ENCODE results near the gene GRB2.

GRB2 gene

DNA sequence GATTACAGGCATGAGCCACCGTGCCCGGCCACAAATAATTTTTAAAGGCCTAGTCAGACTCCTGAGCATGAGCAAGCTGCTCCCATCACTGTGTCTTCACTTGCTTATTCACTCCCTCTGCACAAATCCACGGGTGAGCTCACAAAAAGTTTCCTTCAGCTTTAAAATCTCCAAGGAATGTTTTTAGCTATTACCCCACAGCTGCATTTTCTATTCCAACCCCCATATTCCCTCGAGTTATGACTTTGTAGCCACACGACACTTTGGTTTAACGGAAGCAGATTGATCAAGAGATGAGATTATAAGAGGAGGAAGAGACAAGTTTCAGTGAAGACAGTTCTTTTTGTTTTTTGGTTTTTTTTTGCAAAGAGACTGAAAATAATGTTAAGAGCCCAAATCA lies 67.1 kb downstream of the GRB2 start:
- H3K27me3 ChIP-seq (ENCODE audit: control insufficient read depth in 3 of 3, insufficient read depth in 3 of 3, low read depth in 1 of 3, low read length in 3 of 3) = no peaks in the 10 kb centered on the region
- H3K4me1 ChIP-seq (ENCODE audit: control insufficient read depth in 2 of 2, insufficient read depth in 1 of 2, low read depth in 1 of 2, low read length in 2 of 2) = peaks cover 0 to 11% of the 10 kb centered on the region in 2 donors
- no peak overlapping the region for H3K4ac ChIP-seq (ENCODE audit: low read length)
- H3K36me3 ChIP-seq (replicated peaks in 1 of 2; ENCODE audit: control insufficient read depth in 2 of 2, insufficient read depth in 2 of 2, low read length in 2 of 2) = no peaks in the 10 kb centered on the region
- peaks cover 7% of the 10 kb centered on the region for H3K79me1 ChIP-seq (ENCODE audit: low read depth, low read length)
- H3K27ac ChIP-seq (replicated peaks; ENCODE audit: low read length) = no peak overlapping the region
- H2BK5ac ChIP-seq (ENCODE audit: low read length) = no peak overlapping the region
- H3K9ac ChIP-seq (ENCODE audit: low read depth, low read length, poor library complexity) = no peak overlapping the region
- H2AFZ ChIP-seq (ENCODE audit: low read length) = no peak overlapping the region
- no peak overlapping the region for H2AK5ac ChIP-seq (ENCODE audit: low read depth, low read length)
- no peak overlapping the region for H2BK15ac ChIP-seq (ENCODE audit: low read length)
- H4K8ac ChIP-seq (ENCODE audit: low read depth, low read length) = no peak overlapping the region
- H2BK120ac ChIP-seq (ENCODE audit: low read depth, low read length) = no peak overlapping the region
- DNase-seq (ENCODE audit: low spot score) = no peak
- no peaks in the 10 kb centered on the region for H3K9me3 ChIP-seq (replicated peaks in 1 of 2; ENCODE audit: control insufficient read depth in 2 of 2, insufficient read depth in 1 of 2, low read depth in 1 of 2, low read length in 2 of 2)
- no CpG with 5 or more reads among the region's 6 CpGs for whole genome bisulfite sequencing, 2 donors (ENCODE audit: extremely low coverage in 2 of 2, insufficient read length in 2 of 2, insufficient replicate concordance in 1 of 2)
- H3K23ac ChIP-seq (ENCODE audit: low read depth, low read length, poor library complexity) = no peak overlapping the region
- H2BK12ac ChIP-seq (ENCODE audit: low read length) = no peak overlapping the region
- H4K91ac ChIP-seq (ENCODE audit: low read depth, low read length, poor library complexity) = no peak overlapping the region
- no peak overlapping the region for H3K4me2 ChIP-seq (ENCODE audit: insufficient read depth, low read length, poor library complexity, severe bottlenecking)
- H3K14ac ChIP-seq (ENCODE audit: low read length) = no peak overlapping the region
- H3K18ac ChIP-seq (ENCODE audit: low read length) = no peak overlapping the region
- H3K4me3 ChIP-seq (ENCODE audit: low read length in 2 of 2) = no peak overlapping the region

DNA sequence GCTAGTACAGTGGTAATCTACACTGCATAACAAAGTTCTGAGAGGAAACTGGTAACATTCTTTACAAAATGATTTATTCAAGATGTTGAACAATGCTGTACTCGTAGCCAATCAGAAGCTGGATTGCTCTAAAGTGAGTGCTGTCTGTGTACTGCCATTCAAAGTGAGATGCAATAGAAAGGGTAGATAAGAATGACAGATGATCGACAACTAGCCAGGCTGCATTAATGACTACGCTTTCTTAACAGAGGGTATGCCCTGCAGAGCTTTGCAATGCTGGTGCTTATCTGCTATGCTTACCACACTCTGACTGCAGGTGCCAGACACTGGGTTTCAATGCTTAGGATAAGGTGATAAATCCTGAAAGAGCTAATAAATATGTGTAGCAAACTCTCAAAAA lies 70.2 kb downstream of the GRB2 start:
- H3K4ac ChIP-seq (ENCODE audit: low read length) = no peak overlapping the region
- H3K4me2 ChIP-seq (ENCODE audit: insufficient read depth, low read length, poor library complexity, severe bottlenecking) = no peak overlapping the region
- no peaks in the 10 kb centered on the region for H3K27me3 ChIP-seq (ENCODE audit: control insufficient read depth in 3 of 3, insufficient read depth in 3 of 3, low read depth in 1 of 3, low read length in 3 of 3)
- H3K23ac ChIP-seq (ENCODE audit: low read depth, low read length, poor library complexity) = no peak overlapping the region
- no CpG with 5 or more reads among the region's 3 CpGs for WGBS, 2 donors (ENCODE audit: extremely low coverage in 2 of 2, insufficient read length in 2 of 2, insufficient replicate concordance in 1 of 2)
- no peak overlapping the region for H2BK120ac ChIP-seq (ENCODE audit: low read depth, low read length)
- H3K9ac ChIP-seq (ENCODE audit: low read depth, low read length, poor library complexity) = no peak overlapping the region
- H4K8ac ChIP-seq (ENCODE audit: low read depth, low read length) = no peak overlapping the region
- no peak overlapping the region for H2AFZ ChIP-seq (ENCODE audit: low read length)
- no peak overlapping the region for H3K4me3 ChIP-seq (ENCODE audit: low read length in 2 of 2)
- H2BK5ac ChIP-seq (ENCODE audit: low read length) = no peak overlapping the region
- peaks cover 3% of the 10 kb centered on the region for H3K79me1 ChIP-seq (ENCODE audit: low read depth, low read length)
- H3K9me3 ChIP-seq (replicated peaks in 1 of 2; ENCODE audit: control insufficient read depth in 2 of 2, insufficient read depth in 1 of 2, low read depth in 1 of 2, low read length in 2 of 2) = no peaks in the 10 kb centered on the region
- no peak for DNase-seq (ENCODE audit: low spot score)
- H4K91ac ChIP-seq (ENCODE audit: low read depth, low read length, poor library complexity) = no peak overlapping the region
- H3K27ac ChIP-seq (replicated peaks; ENCODE audit: low read length) = no peak overlapping the region
- no peak overlapping the region for H3K18ac ChIP-seq (ENCODE audit: low read length)
- no peak overlapping the region for H2BK15ac ChIP-seq (ENCODE audit: low read length)
- no peak overlapping the region for H2AK5ac ChIP-seq (ENCODE audit: low read depth, low read length)
- H3K36me3 ChIP-seq (replicated peaks in 1 of 2; ENCODE audit: control insufficient read depth in 2 of 2, insufficient read depth in 2 of 2, low read length in 2 of 2) = peaks cover 5 to 24% of the 10 kb centered on the region in 2 donors
- H2BK12ac ChIP-seq (ENCODE audit: low read length) = no peak overlapping the region
- H3K14ac ChIP-seq (ENCODE audit: low read length) = no peak overlapping the region
- peaks cover 0 to 11% of the 10 kb centered on the region in 2 donors for H3K4me1 ChIP-seq (ENCODE audit: control insufficient read depth in 2 of 2, insufficient read depth in 1 of 2, low read depth in 1 of 2, low read length in 2 of 2)

DNA sequence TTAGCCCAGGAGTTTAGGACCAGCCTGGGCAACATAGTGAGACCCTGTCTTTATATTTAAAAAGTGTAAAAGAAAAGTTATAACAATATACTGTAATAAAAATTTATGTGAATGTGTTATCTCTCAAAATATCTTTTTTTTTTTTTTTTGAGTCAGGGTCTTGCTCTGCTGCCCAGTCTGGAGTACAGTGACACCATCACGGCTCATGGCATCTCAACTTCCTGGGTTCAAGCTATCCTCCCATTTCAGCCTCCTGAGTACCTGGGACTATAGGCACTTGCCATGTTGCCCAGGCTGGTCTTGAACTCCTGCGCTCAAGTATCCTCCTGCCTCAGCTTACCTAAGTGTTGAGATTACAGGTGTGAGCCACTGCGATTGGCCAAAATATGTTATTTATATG lies 70.8 kb downstream of the GRB2 start:
- Histone ChIP-seq H2AFZ (ENCODE audit: low read length) (no peak overlapping the region), H3K14ac (ENCODE audit: low read length) (no peak overlapping the region), H3K9me3 (replicated peaks in 1 of 2; ENCODE audit: control insufficient read depth in 2 of 2, insufficient read depth in 1 of 2, low read depth in 1 of 2, low read length in 2 of 2) (no peaks in the 10 kb centered on the region), H3K4me3 (ENCODE audit: low read length in 2 of 2) (no peak overlapping the region), H4K91ac (ENCODE audit: low read depth, low read length, poor library complexity) (no peak overlapping the region), H3K79me1 (ENCODE audit: low read depth, low read length) (peaks cover 3% of the 10 kb centered on the region), H2BK120ac (ENCODE audit: low read depth, low read length) (no peak overlapping the region), H2BK12ac (ENCODE audit: low read length) (no peak overlapping the region), H3K9ac (ENCODE audit: low read depth, low read length, poor library complexity) (no peak overlapping the region), H2BK15ac (ENCODE audit: low read length) (no peak overlapping the region), H3K18ac (ENCODE audit: low read length) (no peak overlapping the region), H3K23ac (ENCODE audit: low read depth, low read length, poor library complexity) (no peak overlapping the region), H3K4me2 (ENCODE audit: insufficient read depth, low read length, poor library complexity, severe bottlenecking) (no peak overlapping the region), H3K27me3 (ENCODE audit: control insufficient read depth in 3 of 3, insufficient read depth in 3 of 3, low read depth in 1 of 3, low read length in 3 of 3) (no peaks in the 10 kb centered on the region), H4K8ac (ENCODE audit: low read depth, low read length) (no peak overlapping the region), H2BK5ac (ENCODE audit: low read length) (no peak overlapping the region), H3K4ac (ENCODE audit: low read length) (no peak overlapping the region), H3K36me3 (replicated peaks in 1 of 2; ENCODE audit: control insufficient read depth in 2 of 2, insufficient read depth in 2 of 2, low read length in 2 of 2) (peaks cover 5 to 26% of the 10 kb centered on the region in 2 donors), H2AK5ac (ENCODE audit: low read depth, low read length) (no peak overlapping the region), H3K27ac (replicated peaks; ENCODE audit: low read length) (no peak overlapping the region), H3K4me1 (ENCODE audit: control insufficient read depth in 2 of 2, insufficient read depth in 1 of 2, low read depth in 1 of 2, low read length in 2 of 2) (peaks cover 0 to 11% of the 10 kb centered on the region in 2 donors)
- no peak for DNase-seq (ENCODE audit: low spot score)
- WGBS, 2 donors (ENCODE audit: extremely low coverage in 2 of 2, insufficient read length in 2 of 2, insufficient replicate concordance in 1 of 2) = no CpG with 5 or more reads among the region's 3 CpGs

DNA sequence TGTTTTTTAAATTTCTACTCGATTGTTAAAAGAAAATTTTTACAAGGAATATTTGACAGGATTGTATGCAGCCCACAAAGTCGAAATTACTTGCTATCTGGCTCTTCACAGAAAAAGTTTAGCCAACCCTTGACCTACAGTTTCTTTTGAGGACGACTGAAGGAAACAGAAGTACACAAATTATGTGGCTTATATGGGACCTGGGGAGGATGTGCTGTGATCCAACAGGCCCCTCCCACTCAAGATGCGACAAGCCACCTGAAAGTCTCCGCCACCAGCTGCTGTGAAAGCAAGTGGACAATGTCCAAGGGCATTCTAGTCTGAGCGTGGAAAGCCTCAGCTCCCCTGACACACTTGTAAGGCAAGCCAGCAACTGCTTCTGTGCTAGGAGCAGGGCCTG lies 73.8 kb downstream of the GRB2 start:
- H3K14ac ChIP-seq (ENCODE audit: low read length) = no peak overlapping the region
- H3K36me3 ChIP-seq (replicated peaks in 1 of 2; ENCODE audit: control insufficient read depth in 2 of 2, insufficient read depth in 2 of 2, low read length in 2 of 2) = peaks cover 5 to 32% of the 10 kb centered on the region in 2 donors
- H3K9me3 ChIP-seq (replicated peaks in 1 of 2; ENCODE audit: control insufficient read depth in 2 of 2, insufficient read depth in 1 of 2, low read depth in 1 of 2, low read length in 2 of 2) = no peaks in the 10 kb centered on the region
- no peak overlapping the region for H3K4me2 ChIP-seq (ENCODE audit: insufficient read depth, low read length, poor library complexity, severe bottlenecking)
- H3K79me1 ChIP-seq (ENCODE audit: low read depth, low read length) = peaks cover 3% of the 10 kb centered on the region
- H2AFZ ChIP-seq (ENCODE audit: low read length) = no peak overlapping the region
- no peak overlapping the region for H3K23ac ChIP-seq (ENCODE audit: low read depth, low read length, poor library complexity)
- no peak overlapping the region for H4K91ac ChIP-seq (ENCODE audit: low read depth, low read length, poor library complexity)
- H2BK12ac ChIP-seq (ENCODE audit: low read length) = no peak overlapping the region
- no CpG with 5 or more reads among the region's 6 CpGs for WGBS, 2 donors (ENCODE audit: extremely low coverage in 2 of 2, insufficient read length in 2 of 2, insufficient replicate concordance in 1 of 2)
- H2BK5ac ChIP-seq (ENCODE audit: low read length) = no peak overlapping the region
- H3K27me3 ChIP-seq (ENCODE audit: control insufficient read depth in 3 of 3, insufficient read depth in 3 of 3, low read depth in 1 of 3, low read length in 3 of 3) = no peaks in the 10 kb centered on the region
- H3K9ac ChIP-seq (ENCODE audit: low read depth, low read length, poor library complexity) = no peak overlapping the region
- no peak for DNase-seq (ENCODE audit: low spot score)
- H3K4me3 ChIP-seq (ENCODE audit: low read length in 2 of 2) = no peak overlapping the region
- no peak overlapping the region for H3K4ac ChIP-seq (ENCODE audit: low read length)
- no peak overlapping the region for H3K27ac ChIP-seq (replicated peaks; ENCODE audit: low read length)
- no peak overlapping the region for H3K18ac ChIP-seq (ENCODE audit: low read length)
- no peak overlapping the region for H2BK15ac ChIP-seq (ENCODE audit: low read length)
- no peak overlapping the region for H2AK5ac ChIP-seq (ENCODE audit: low read depth, low read length)
- H2BK120ac ChIP-seq (ENCODE audit: low read depth, low read length) = no peak overlapping the region
- no peak overlapping the region for H4K8ac ChIP-seq (ENCODE audit: low read depth, low read length)
- H3K4me1 ChIP-seq (ENCODE audit: control insufficient read depth in 2 of 2, insufficient read depth in 1 of 2, low read depth in 1 of 2, low read length in 2 of 2) = peaks cover 0 to 11% of the 10 kb centered on the region in 2 donors

Measured in neuronal stem cell (in vitro differentiated cells).